IMR-90 (cell line): ENCODE data around the gene TRIM36. TPM values are rescaled to one million over a fixed set of nuclear protein-coding genes. Genes with fewer than 3 reads are reported as not detected.

ENCODE experiments used
- ATAC-seq: fragments of 200-7000 bp; cut with Tn5 transposase; 2 replicates; pipeline ENCODE4 v1.9.1; 2020; ENCODE audit warnings: low read depth, mild to moderate bottlenecking, moderate library complexity
- BruUV-seq: library from RNA; stranded (reverse); fragments of 400-500 nt; replicated peaks from 2 replicates; lab custom pipeline; 2021; lab: Mats Ljungman, UMichigan
- CTCF ChIA-PET: fragments of 300-600 bp; formaldehyde crosslinking; extraction: SDS; loops from one replicate; lab custom pipeline; 2021; ENCODE audit warnings: antibody characterized with exemption; lab: Yijun Ruan, JAX
- POLR2A ChIA-PET: fragments of 300-600 bp; sonication (Branson Sonifier 250); formaldehyde crosslinking; loops from one replicate; lab custom pipeline; 2022; ENCODE audit warnings: antibody characterized with exemption; ENCODE audit not compliant: unreplicated experiment; lab: Charles Lee
- DNase-seq: peaks from one replicate; pipeline ENCODE4 v3.0.0; 2013
- H2AFZ ChIP-seq: replicated peaks from 2 replicates; pipeline ENCODE3; 2013; ENCODE audit warnings: low read length, mild to moderate bottlenecking; ENCODE audit not compliant: poor library complexity
- H2AK5ac ChIP-seq: 2 replicates; pipeline ENCODE4 v1.6.1; 2013; ENCODE audit warnings: low read depth, low read length, inconsistent platforms
- H2AK9ac ChIP-seq: replicated peaks from 2 replicates; pipeline ENCODE3; 2013; ENCODE audit warnings: mild to moderate bottlenecking, low read depth, low read length, moderate library complexity; ENCODE audit not compliant: poor library complexity
- H2BK120ac ChIP-seq: 2 replicates; pipeline ENCODE4 v1.6.1; 2013; ENCODE audit warnings: low read depth, low read length, inconsistent platforms
- H2BK15ac ChIP-seq: 3 replicates; pipeline ENCODE4 v1.6.1; 2013; ENCODE audit warnings: low read depth, low read length, inconsistent platforms
- H2BK20ac ChIP-seq: 2 replicates; pipeline ENCODE4 v1.6.1; 2013; ENCODE audit warnings: low read depth, mild to moderate bottlenecking, inconsistent platforms, low read length, moderate library complexity
- H2BK5ac ChIP-seq: 2 replicates; pipeline ENCODE4 v1.6.1; 2013; ENCODE audit warnings: mild to moderate bottlenecking, low read depth, low read length, inconsistent platforms; ENCODE audit not compliant: poor library complexity, severe bottlenecking
- H3K14ac ChIP-seq: replicated peaks from 2 replicates; pipeline ENCODE4 v1.6.1; 2013; ENCODE audit warnings: low read depth, low read length, inconsistent platforms
- H3K18ac ChIP-seq: 2 replicates; pipeline ENCODE4 v1.6.1; 2013; ENCODE audit warnings: low read depth, low read length, control low read depth
- H3K23ac ChIP-seq: 2 replicates; pipeline ENCODE4 v1.6.1; 2013; ENCODE audit warnings: low read depth, low read length, inconsistent platforms
- H3K27ac ChIP-seq: 2 replicates; pipeline ENCODE4 v1.5.1; 2013; ENCODE audit warnings: mild to moderate bottlenecking, control low read depth, low read length; ENCODE audit not compliant: insufficient read depth
- H3K27me3 ChIP-seq: 2 replicates; pipeline ENCODE4 v1.6.1; 2013; ENCODE audit warnings: low read length; ENCODE audit not compliant: control insufficient read depth, insufficient read depth
- H3K36me3 ChIP-seq: 2 replicates; pipeline ENCODE4 v1.6.1; 2013; ENCODE audit warnings: low read length, mixed read lengths; ENCODE audit not compliant: control insufficient read depth, insufficient read depth
- H3K4ac ChIP-seq: 2 replicates; pipeline ENCODE4 v1.6.1; 2013; ENCODE audit warnings: low read depth, low read length, inconsistent platforms
- H3K4me1 ChIP-seq: 2 replicates; pipeline ENCODE4 v1.6.1; 2013; ENCODE audit warnings: low read length, mixed read lengths; ENCODE audit not compliant: control insufficient read depth, insufficient read depth
- H3K4me2 ChIP-seq: 2 replicates; pipeline ENCODE4 v1.6.1; 2013; ENCODE audit warnings: low read depth, mild to moderate bottlenecking, control low read depth, low read length, moderate library complexity
- H3K4me3 ChIP-seq: 2 replicates; pipeline ENCODE4 v1.5.1; 2013; ENCODE audit warnings: low read depth, mild to moderate bottlenecking, control low read depth, low read length, moderate library complexity; ENCODE audit not compliant: insufficient read depth
- H3K56ac ChIP-seq: 2 replicates; pipeline ENCODE4 v1.6.1; 2013; ENCODE audit warnings: low read length, inconsistent platforms; ENCODE audit not compliant: insufficient read depth; ENCODE audit errors: extremely low read depth
- H3K79me1 ChIP-seq, 2 experiments: 2 replicates each; pipeline ENCODE4 v1.6.1; 2013; ENCODE audit warnings: low read length in 2 of 2, inconsistent platforms in 1 of 2, low read depth in 1 of 2
- H3K9ac ChIP-seq: 2 replicates; pipeline ENCODE4 v1.6.1; 2013; ENCODE audit warnings: low read depth, low read length, control low read depth
- H3K9me1 ChIP-seq: 2 replicates; pipeline ENCODE4 v1.6.1; 2013; ENCODE audit warnings: low read length, inconsistent platforms; ENCODE audit not compliant: insufficient read depth
- H3K9me3 ChIP-seq: 2 replicates; pipeline ENCODE4 v1.6.1; 2013; ENCODE audit warnings: low read length; ENCODE audit not compliant: control insufficient read depth, insufficient read depth
- H4K20me1 ChIP-seq: 2 replicates; pipeline ENCODE4 v1.6.1; 2013; ENCODE audit warnings: low read length, inconsistent platforms; ENCODE audit not compliant: insufficient read depth
- H4K5ac ChIP-seq: 2 replicates; pipeline ENCODE4 v1.6.1; 2013; ENCODE audit warnings: mild to moderate bottlenecking, low read depth, low read length, control low read depth
- H4K8ac ChIP-seq, 2 experiments: 2 replicates each; pipeline ENCODE4 v1.6.1; 2013; ENCODE audit warnings: low read depth in 2 of 2, low read length in 2 of 2, control low read depth in 1 of 2, inconsistent platforms in 1 of 2
- H4K91ac ChIP-seq: 2 replicates; pipeline ENCODE4 v1.6.1; 2013; ENCODE audit warnings: low read depth, low read length, inconsistent platforms; ENCODE audit not compliant: insufficient read depth
- CHD1 ChIP-seq: IDR thresholded peaks from 2 replicates; pipeline ENCODE4 v1.6.1; 2012; ENCODE audit warnings: low read depth, low read length, improper control_type of control experiment
- POLR2A ChIP-seq: IDR thresholded peaks from 2 replicates; pipeline ENCODE4 v1.6.1; 2012; ENCODE audit warnings: mild to moderate bottlenecking, low read depth, low read length
- WGBS, 2 experiments: methylation state at CpG; one replicate each; pipeline versions ENCODE4 v1.1.5 to v1.1.7; 2013; ENCODE audit warnings: missing lambda C conversion rate in 2 of 2; ENCODE audit not compliant: insufficient read length in 1 of 2; ENCODE audit errors: extremely low coverage in 2 of 2; 5-methylcytosine and 5-hydroxymethylcytosine counted together
- dilution Hi-C: fragments of 300-500 bp; cut with HindIII; formaldehyde crosslinking; loops from one replicate; pipeline ENCODE4 v1.14.3; 2018; ENCODE audit warnings: low sequenced_read_pairs; ENCODE audit not compliant: unreplicated experiment
- in situ Hi-C: fragments of 300-500 bp; cut with MboI; formaldehyde crosslinking; loops from 3 replicates; pipeline ENCODE4 v1.14.3; 2019; ENCODE audit warnings: low sequenced_read_pairs, inconsistent platforms, mixed read lengths
- intact Hi-C: fragments of 100-400 bp; cut with micrococcal nuclease; formaldehyde crosslinking; loops from 2 replicates; pipeline ENCODE4 v1.10.0; 2022
- polyA plus RNA-seq, 3 experiments: library from polyadenylated mRNA; depleted of rRNA; stranded (reverse); fragments of >200 nt; gene quantifications; 2 replicates each; pipeline ENCODE4 v1.2.3, GENCODE V29; 2012; ENCODE audit warnings: low replicate concordance in 1 of 3
- total RNA-seq: library from RNA; depleted of rRNA; stranded (reverse); fragments of >200 nt; gene quantifications from 2 replicates; pipeline ENCODE4 v1.2.3, GENCODE V29; 2012
- TF ChIP-seq, protein P1 (sequence below): fragments of 150-350 bp; IDR thresholded peaks from 2 replicates; pipeline ENCODE4 v1.6.1; 2016; ENCODE audit warnings: low read depth, mild to moderate bottlenecking, low read length, moderate library complexity, borderline replicate concordance

TRIM36 gene
- total and polyA plus RNA-seq, 2 of the 4 experiments (the other 2 are of a cell fraction), result 0.10 to 0.18 TPM

DNA sequence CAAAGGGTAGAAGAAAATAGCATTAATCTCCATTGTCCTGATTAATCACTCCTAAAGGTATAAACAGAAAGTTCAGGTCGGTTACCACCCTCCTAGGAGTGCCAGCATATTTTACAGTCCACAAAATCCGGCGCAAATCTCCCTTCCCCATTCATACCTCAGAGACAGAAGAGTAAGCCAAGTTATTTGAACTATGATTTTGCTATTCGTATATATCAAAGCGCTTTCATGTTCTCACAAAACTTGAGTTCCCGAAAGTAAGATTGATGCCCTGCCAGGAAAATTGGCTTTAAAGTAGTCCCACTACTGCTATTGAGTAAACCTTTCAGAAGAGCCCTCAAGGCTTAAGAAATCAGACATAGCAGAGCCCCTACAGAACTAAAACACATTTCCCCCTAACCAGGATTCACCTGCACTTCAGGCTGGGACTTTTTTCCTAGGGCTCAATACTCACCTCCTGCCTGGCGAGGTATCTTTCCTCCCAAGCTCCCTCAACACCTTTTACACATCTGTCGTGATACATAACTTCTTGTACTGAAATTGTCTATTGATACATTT, 21.8 kb upstream of the TRIM36 start:
- ATAC-seq, result no peak
- H2AK9ac ChIP-seq, result no peak overlapping the region
- DNase-seq, result no peak
- H3K4ac ChIP-seq, result no peak overlapping the region
- no peaks in the 10 kb centered on the region for H3K9me3 ChIP-seq
- peaks cover 5% of the 10 kb centered on the region for H3K27me3 ChIP-seq
- no peak for TF ChIP-seq CHD1
- TF ChIP-seq, protein P1, sequence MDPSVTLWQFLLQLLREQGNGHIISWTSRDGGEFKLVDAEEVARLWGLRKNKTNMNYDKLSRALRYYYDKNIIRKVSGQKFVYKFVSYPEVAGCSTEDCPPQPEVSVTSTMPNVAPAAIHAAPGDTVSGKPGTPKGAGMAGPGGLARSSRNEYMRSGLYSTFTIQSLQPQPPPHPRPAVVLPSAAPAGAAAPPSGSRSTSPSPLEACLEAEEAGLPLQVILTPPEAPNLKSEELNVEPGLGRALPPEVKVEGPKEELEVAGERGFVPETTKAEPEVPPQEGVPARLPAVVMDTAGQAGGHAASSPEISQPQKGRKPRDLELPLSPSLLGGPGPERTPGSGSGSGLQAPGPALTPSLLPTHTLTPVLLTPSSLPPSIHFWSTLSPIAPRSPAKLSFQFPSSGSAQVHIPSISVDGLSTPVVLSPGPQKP, result no peak
- TF ChIP-seq POLR2A, result no peak
- H4K91ac ChIP-seq, result no peak overlapping the region
- H3K14ac ChIP-seq, result no peak overlapping the region
- no peak overlapping the region for H3K56ac ChIP-seq
- no peak overlapping the region for H2BK20ac ChIP-seq
- no TSS peak for BruUV-seq
- dilution Hi-C loops, result no loop called here
- no peak overlapping the region for H3K23ac ChIP-seq
- H3K9ac ChIP-seq, result no peak overlapping the region
- ChIA-PET POLR2A (no interaction called here), CTCF (no interaction called here)
- H4K20me1 ChIP-seq, result no peaks in the 10 kb centered on the region
- H3K18ac ChIP-seq, result no peak overlapping the region
- H2AFZ ChIP-seq, result no peak overlapping the region
- H3K9me1 ChIP-seq, result no peaks in the 10 kb centered on the region
- no peaks in the 10 kb centered on the region for H3K79me1 ChIP-seq
- H3K36me3 ChIP-seq, result no peaks in the 10 kb centered on the region
- H2AK5ac ChIP-seq, result no peak overlapping the region
- WGBS, 2 experiments, result 20% methylated on average over 1 of the region's 8 CpGs; no CpG with 5 or more reads in 1 of the 2 experiments
- no peak overlapping the region for H3K4me3 ChIP-seq
- H3K4me2 ChIP-seq, result no peak overlapping the region
- no peak overlapping the region for H2BK5ac ChIP-seq
- intact Hi-C loops, result no loop called here
- H3K27ac ChIP-seq, result no peak overlapping the region
- in situ Hi-C loops, result no loop called here
- H4K5ac ChIP-seq, result no peak overlapping the region
- no peak overlapping the region for H2BK120ac ChIP-seq
- H3K4me1 ChIP-seq, result no peaks in the 10 kb centered on the region
- H4K8ac ChIP-seq, result no peak overlapping the region
- no peak overlapping the region for H2BK15ac ChIP-seq
